ENCODE data around the gene FAM83G.

GRCh38 chr17:18958611-18959010 is 46.0 kb downstream of the FAM83G start:
- TF ChIP-seq CTCF (IDR thresholded peaks at IDR 0.05) (no peak), POLR2A (IDR thresholded peaks at IDR 0.05) (no peak), POLR2AphosphoS5 (IDR thresholded peaks at IDR 0.05) (no peak)
